ENCODE measurements around the gene DHX58. TPM values are rescaled to one million over a fixed set of nuclear protein-coding genes. Genes with fewer than 3 reads are reported as not detected.

The DHX58 gene
- total RNA-seq, 4 donors from 2014 or later, result 1.1 to 4.4 (median 3.1) TPM

DNA sequence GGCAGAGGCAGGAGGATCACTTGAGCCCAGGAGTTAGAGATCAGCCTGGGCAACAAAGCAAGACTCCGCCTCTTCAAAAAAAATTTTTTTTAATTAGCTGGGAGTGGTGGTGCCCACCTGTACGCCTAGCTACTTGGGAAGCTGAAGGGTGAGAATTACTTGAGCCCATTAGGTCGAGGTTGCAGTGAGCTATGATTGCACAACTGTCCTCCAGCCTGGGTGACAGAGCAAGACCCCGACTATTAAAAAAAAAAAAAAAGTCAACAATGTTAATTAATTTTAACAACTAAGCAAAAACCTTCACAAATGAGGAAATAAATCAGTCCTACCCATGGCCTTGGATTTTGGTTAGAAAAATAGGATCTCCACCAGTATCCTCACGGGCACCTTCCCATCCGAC lies 5.4 kb downstream of the DHX58 start:
- Histone ChIP-seq H3K36me3 (no peaks in the 10 kb centered on the region), H3K4me1 (peaks cover 16 to 17% of the 10 kb centered on the region in 2 donors), H3K27ac (no peak overlapping the region), H3K9me3 (no peaks in the 10 kb centered on the region), H3K4me3 (peak overlapping the region in 3 of 4 donors; percentile 15 to 43 (median 25)), H3K27me3 (no peaks in the 10 kb centered on the region)
- DNase-seq (no peak), ATAC-seq (no peak)
- TF ChIP-seq, protein P1, sequence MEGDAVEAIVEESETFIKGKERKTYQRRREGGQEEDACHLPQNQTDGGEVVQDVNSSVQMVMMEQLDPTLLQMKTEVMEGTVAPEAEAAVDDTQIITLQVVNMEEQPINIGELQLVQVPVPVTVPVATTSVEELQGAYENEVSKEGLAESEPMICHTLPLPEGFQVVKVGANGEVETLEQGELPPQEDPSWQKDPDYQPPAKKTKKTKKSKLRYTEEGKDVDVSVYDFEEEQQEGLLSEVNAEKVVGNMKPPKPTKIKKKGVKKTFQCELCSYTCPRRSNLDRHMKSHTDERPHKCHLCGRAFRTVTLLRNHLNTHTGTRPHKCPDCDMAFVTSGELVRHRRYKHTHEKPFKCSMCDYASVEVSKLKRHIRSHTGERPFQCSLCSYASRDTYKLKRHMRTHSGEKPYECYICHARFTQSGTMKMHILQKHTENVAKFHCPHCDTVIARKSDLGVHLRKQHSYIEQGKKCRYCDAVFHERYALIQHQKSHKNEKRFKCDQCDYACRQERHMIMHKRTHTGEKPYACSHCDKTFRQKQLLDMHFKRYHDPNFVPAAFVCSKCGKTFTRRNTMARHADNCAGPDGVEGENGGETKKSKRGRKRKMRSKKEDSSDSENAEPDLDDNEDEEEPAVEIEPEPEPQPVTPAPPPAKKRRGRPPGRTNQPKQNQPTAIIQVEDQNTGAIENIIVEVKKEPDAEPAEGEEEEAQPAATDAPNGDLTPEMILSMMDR (IDR thresholded peaks at IDR 0.05 in 4 of 5, conservative IDR thresholded peaks at IDR 0.05 in 1 of 5), result no peak
- TF ChIP-seq POLR2A (IDR thresholded peaks at IDR 0.05), result no peak
- intact Hi-C loops (cut with DNase I; ENCODE audit: low total_unique reads), result no loop called here
- in situ Hi-C loops (cut with MboI; ENCODE audit: low sequenced_read_pairs in 4 of 4), result loop anchor here in 1 of 4 donors (10.0 kb wide), 1 partner anchor 82 kb away; the partner anchor contains the start of gene NKIRAS2

DNA sequence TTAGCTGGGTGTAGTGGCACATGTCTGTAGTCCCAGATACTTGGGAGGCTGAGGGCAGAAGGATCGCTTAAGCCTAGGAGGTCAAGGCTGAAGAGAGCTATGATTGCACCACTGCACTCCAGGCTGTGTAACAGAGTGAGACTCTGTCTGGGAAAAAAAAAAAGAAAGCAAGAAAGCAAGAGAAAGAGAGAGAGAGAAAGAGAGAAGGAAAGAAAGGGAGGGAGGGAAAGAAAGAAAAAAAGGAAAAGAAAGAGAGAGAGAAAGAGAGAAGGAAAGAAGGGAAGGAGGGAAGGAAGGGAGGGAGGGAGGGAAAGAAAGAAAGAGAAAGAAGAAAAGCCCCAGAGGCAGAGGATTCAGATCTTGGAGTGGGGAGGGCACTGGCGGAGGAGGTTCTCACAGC lies 6.5 kb downstream of the DHX58 start:
- in situ Hi-C loops (cut with MboI; ENCODE audit: low sequenced_read_pairs in 4 of 4), result loop anchor here in 1 of 4 donors (10.0 kb wide), 1 partner anchor 81 kb away; the partner anchor contains the start of gene NKIRAS2
- no peak for TF ChIP-seq POLR2A (IDR thresholded peaks at IDR 0.05)
- TF ChIP-seq, protein P1 (IDR thresholded peaks at IDR 0.05 in 4 of 5, conservative IDR thresholded peaks at IDR 0.05 in 1 of 5), result no peak

DNA sequence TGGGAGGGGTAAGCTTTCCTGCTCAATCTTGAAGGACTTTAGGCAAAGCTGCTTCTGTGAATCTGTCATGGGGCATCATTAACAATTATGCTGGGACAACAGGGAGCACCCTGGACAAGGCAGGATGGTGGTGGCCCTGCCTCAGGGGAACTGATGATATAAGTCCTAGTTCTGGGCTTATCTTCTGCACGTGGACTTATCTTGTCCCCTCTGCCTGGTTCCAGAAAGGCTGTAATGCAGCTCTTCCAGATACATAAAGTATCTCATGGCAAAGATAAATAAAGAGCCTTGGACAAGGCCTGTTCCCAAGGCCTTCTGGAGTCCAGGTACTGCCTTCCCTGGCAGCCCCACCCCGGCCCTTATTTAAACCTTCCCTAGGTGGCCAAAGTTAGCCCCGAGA lies 8.2 kb downstream of the DHX58 start:
- no peak for ATAC-seq
- H3K27ac ChIP-seq, result no peak overlapping the region
- no peak for TF ChIP-seq POLR2A (IDR thresholded peaks at IDR 0.05)
- no peak for DNase-seq
- no peaks in the 10 kb centered on the region for H3K36me3 ChIP-seq
- in situ Hi-C loops (cut with MboI; ENCODE audit: low sequenced_read_pairs in 4 of 4) (loop anchor here in 3 of 4 donors (5.0 to 10.0 kb wide), 2 partner anchors 37 to 79 kb away; partner anchors contain the start of gene NKIRAS2 (in 1 of the 3)), intact Hi-C loops (cut with DNase I; ENCODE audit: low total_unique reads) (no loop called here)
- H3K4me1 ChIP-seq, result peaks cover 12 to 20% of the 10 kb centered on the region in 2 donors
- H3K9me3 ChIP-seq, result no peaks in the 10 kb centered on the region
- H3K27me3 ChIP-seq, result no peaks in the 10 kb centered on the region
- no peak overlapping the region for H3K4me3 ChIP-seq

More for the DNA sequence above, 6.5 kb downstream of the DHX58 start:
- intact Hi-C loops (cut with DNase I; ENCODE audit: low total_unique reads), result no loop called here
- DNase-seq (no peak), ATAC-seq (no peak)
- H3K4me1 ChIP-seq, result peaks cover 13 to 20% of the 10 kb centered on the region in 2 donors
- H3K27me3 ChIP-seq, result no peaks in the 10 kb centered on the region
- no peaks in the 10 kb centered on the region for H3K36me3 ChIP-seq
- H3K27ac ChIP-seq, result no peak overlapping the region
- H3K9me3 ChIP-seq, result no peaks in the 10 kb centered on the region
- no peak overlapping the region for H3K4me3 ChIP-seq

DNA sequence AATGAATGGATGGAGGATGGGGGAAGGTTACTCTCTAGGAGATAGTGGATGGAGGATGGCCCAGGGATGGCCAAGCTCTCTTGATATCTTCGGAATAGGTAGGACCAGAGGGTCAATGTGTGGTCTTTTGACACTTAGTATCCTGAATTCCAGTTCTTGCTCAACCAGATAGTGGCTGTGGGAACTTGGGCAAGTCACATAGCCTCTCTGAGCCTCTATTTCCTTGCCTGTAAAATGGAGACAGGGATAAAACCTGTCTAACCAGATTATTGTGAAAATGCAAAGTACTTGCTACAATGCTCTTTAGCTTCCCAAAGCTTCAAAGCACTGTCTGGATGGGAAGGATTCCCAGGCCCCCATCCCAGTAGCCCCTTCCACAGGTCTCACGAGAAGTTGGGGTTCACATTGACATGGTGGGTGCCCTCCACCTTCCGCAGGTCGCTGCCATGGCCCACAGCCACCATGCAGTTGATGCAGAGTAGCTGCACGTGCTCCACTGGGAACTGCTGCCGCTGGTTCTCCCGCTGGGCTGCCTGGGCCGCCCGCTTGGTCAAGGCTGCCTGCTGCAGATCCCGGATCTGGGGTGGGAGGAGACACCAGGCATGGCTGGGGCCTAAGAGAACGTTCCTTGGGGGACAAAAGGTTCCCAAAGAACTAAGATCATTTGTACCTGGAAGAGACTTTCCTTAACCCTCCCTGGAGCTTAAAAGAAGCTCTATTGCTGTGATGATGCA lies 9.1 kb downstream of the DHX58 start:
- Histone ChIP-seq H3K36me3 (no peaks in the 10 kb centered on the region), H3K4me3 (no peak overlapping the region), H3K27me3 (no peaks in the 10 kb centered on the region), H3K9me3 (no peaks in the 10 kb centered on the region), H3K4me1 (peaks cover 12 to 20% of the 10 kb centered on the region in 2 donors), H3K27ac (no peak overlapping the region)
- DNase-seq, result no peak
- in situ Hi-C loops (cut with MboI; ENCODE audit: low sequenced_read_pairs in 4 of 4) (loop anchor here in 3 of 4 donors (5.0 to 10.0 kb wide), 2 partner anchors 36 to 79 kb away; partner anchors contain the start of gene NKIRAS2 (in 1 of the 3)), intact Hi-C loops (cut with DNase I; ENCODE audit: low total_unique reads) (no loop called here)
- TF ChIP-seq POLR2A (IDR thresholded peaks at IDR 0.05), result no peak
- TF ChIP-seq, protein P1 (IDR thresholded peaks at IDR 0.05 in 4 of 5, conservative IDR thresholded peaks at IDR 0.05 in 1 of 5), result no peak
- ATAC-seq, result no peak

All from gastrocnemius medialis (tissue), 4 donors.